Fibroblast of lung (primary cell): ENCODE data around the gene KCNK2. TPM values are rescaled to one million over a fixed set of nuclear protein-coding genes. Genes with fewer than 3 reads are reported as not detected.

ENCODE experiments used
- DNase-seq, 2 donors: peaks; one replicate each; pipeline versions ENCODE4 v3.0.0 to v3.0.0-alpha.2; 2010; ENCODE audit warnings: low read depth in 2 of 2
- H2AFZ ChIP-seq: 2 replicates; pipeline ENCODE4 v1.5.1; 2012; ENCODE audit warnings: low read length, control low read depth, inconsistent platforms
- H3K27ac ChIP-seq: 2 replicates; pipeline ENCODE4 v1.5.1; 2011; ENCODE audit warnings: low read length, control low read depth; ENCODE audit not compliant: insufficient read depth
- H3K27me3 ChIP-seq: 2 replicates; pipeline ENCODE4 v1.5.1; 2011; ENCODE audit warnings: mild to moderate bottlenecking, low read length; ENCODE audit not compliant: control insufficient read depth, insufficient read depth
- H3K36me3 ChIP-seq: 2 replicates; pipeline ENCODE4 v1.5.1; 2011; ENCODE audit warnings: low read length; ENCODE audit not compliant: control insufficient read depth, insufficient read depth
- H3K4me1 ChIP-seq: 2 replicates; pipeline ENCODE4 v1.5.1; 2011; ENCODE audit warnings: low read length; ENCODE audit not compliant: control insufficient read depth, insufficient read depth; ENCODE audit errors: extremely low read depth
- H3K4me2 ChIP-seq: 2 replicates; pipeline ENCODE4 v1.5.1; 2011; ENCODE audit warnings: low read length, control low read depth; ENCODE audit not compliant: insufficient read depth; ENCODE audit errors: extremely low read depth
- H3K4me3 ChIP-seq, 4 experiments: fragments of 200-600 bp in 1 of 4; sonication (generic) in 1 of 4; replicated peaks in 1 of 4; 2 replicates each; pipeline ENCODE4 v1.5.1; 2011 to 2016; ENCODE audit warnings: low read length in 4 of 4, low read depth in 3 of 4, mild to moderate bottlenecking in 3 of 4, control low read depth in 2 of 4, inconsistent platforms in 1 of 4, mixed read lengths in 1 of 4; ENCODE audit not compliant: insufficient read depth in 1 of 4; ENCODE audit errors: control extremely low read depth in 1 of 4
- H3K79me2 ChIP-seq: 2 replicates; pipeline ENCODE4 v1.5.1; 2012; ENCODE audit warnings: mild to moderate bottlenecking, low read length, inconsistent platforms; ENCODE audit not compliant: control insufficient read depth, insufficient read depth
- H3K9ac ChIP-seq: 2 replicates; pipeline ENCODE4 v1.5.1; 2011; ENCODE audit warnings: mild to moderate bottlenecking, low read length, control low read depth; ENCODE audit not compliant: insufficient read depth
- H3K9me3 ChIP-seq: 2 replicates; pipeline ENCODE4 v1.5.1; 2012; ENCODE audit warnings: low read depth, low read length; ENCODE audit not compliant: control insufficient read depth, insufficient read depth
- H4K20me1 ChIP-seq: 2 replicates; pipeline ENCODE4 v1.5.1; 2011; ENCODE audit warnings: low read length; ENCODE audit not compliant: control insufficient read depth, insufficient read depth; ENCODE audit errors: extremely low read depth
- CTCF ChIP-seq, 2 donors: IDR thresholded peaks in 1 of 2; conservative IDR thresholded peaks in 1 of 2; 1 replicate in 1 of 2; 2 replicates in 1 of 2; pipeline ENCODE4 v1.5.1; 2011 to 2012; ENCODE audit warnings: low read length in 2 of 2, control low read depth in 1 of 2, inconsistent platforms in 1 of 2, low read depth in 1 of 2, mild to moderate bottlenecking in 1 of 2
- EZH2 ChIP-seq: IDR thresholded peaks from 2 replicates; pipeline ENCODE4 v1.5.1; 2012; ENCODE audit warnings: low read length, control low read depth, mild to moderate bottlenecking; ENCODE audit errors: missing control alignments
- polyA plus RNA-seq, 2 donors: library from polyadenylated mRNA; depleted of rRNA in 1 of 2; stranded (reverse) in 1 of 2; unstranded in 1 of 2; fragments of >200 nt; gene quantifications; 2 replicates each; pipeline ENCODE4 v1.2.1, GENCODE V29; 2011 to 2012; ENCODE audit warnings: missing spikeins in 1 of 2
- total RNA-seq: library from RNA; depleted of rRNA; stranded (reverse); fragments of >200 nt; gene quantifications from 2 replicates; pipeline ENCODE4 v1.2.1, GENCODE V29; 2014

Gene KCNK2
- total and polyA plus RNA-seq, 2 donors (not counting 1 experiment from before 2014, with no cell fraction given): 6.4 to 25.6 TPM

GRCh38 chr1:215119056-215119455, 36.5 kb downstream of the KCNK2 start:
- TF ChIP-seq CTCF (conservative IDR thresholded peaks at IDR 0.05 in 1 of 2, IDR thresholded peaks at IDR 0.05 in 1 of 2; ENCODE audit: low read depth in 1 of 2, low read length in 2 of 2) (no peak), EZH2 (no peak)
- H3K9ac ChIP-seq: no peak overlapping the region
- H3K27me3 ChIP-seq: no peaks in the 10 kb centered on the region
- H3K27ac ChIP-seq: no peak overlapping the region
- no peaks in the 10 kb centered on the region for H3K9me3 ChIP-seq
- no peaks in the 10 kb centered on the region for H4K20me1 ChIP-seq
- H2AFZ ChIP-seq: no peak overlapping the region
- no peak overlapping the region for H3K4me2 ChIP-seq
- peaks cover 3% of the 10 kb centered on the region for H3K4me1 ChIP-seq
- DNase-seq: no peak
- H3K36me3 ChIP-seq: no peaks in the 10 kb centered on the region
- H3K4me3 ChIP-seq: no peak overlapping the region
- H3K79me2 ChIP-seq: no peaks in the 10 kb centered on the region

GRCh38 chr1:215119719-215120365, 37.3 kb downstream of the KCNK2 start:
- Histone ChIP-seq H3K79me2 (no peaks in the 10 kb centered on the region), H4K20me1 (no peaks in the 10 kb centered on the region), H3K4me1 (no peaks in the 10 kb centered on the region), H2AFZ (no peak overlapping the region), H3K27me3 (no peaks in the 10 kb centered on the region), H3K9me3 (no peaks in the 10 kb centered on the region), H3K4me2 (no peak overlapping the region), H3K9ac (no peak overlapping the region), H3K27ac (no peak overlapping the region), H3K4me3 (no peak overlapping the region), H3K36me3 (no peaks in the 10 kb centered on the region)
- peak in 1 of 2 donors; percentile 67 for DNase-seq
- TF ChIP-seq EZH2 (no peak), CTCF (conservative IDR thresholded peaks at IDR 0.05 in 1 of 2, IDR thresholded peaks at IDR 0.05 in 1 of 2; ENCODE audit: low read depth in 1 of 2, low read length in 2 of 2) (no peak)

- H2AFZ ChIP-seq: no peak overlapping the region
Observed at GRCh38 chr1:215128504-215128903, 46.0 kb downstream of the KCNK2 start.

More at GRCh38 chr1:215128504-215128903, 46.0 kb downstream of the KCNK2 start:
- H3K4me2 ChIP-seq: no peak overlapping the region
- H3K27ac ChIP-seq: no peak overlapping the region
- TF ChIP-seq CTCF (conservative IDR thresholded peaks at IDR 0.05 in 1 of 2, IDR thresholded peaks at IDR 0.05 in 1 of 2; ENCODE audit: low read depth in 1 of 2, low read length in 2 of 2) (no peak), EZH2 (no peak)
- no peak for DNase-seq
- H4K20me1 ChIP-seq: no peaks in the 10 kb centered on the region
- H3K4me3 ChIP-seq: no peak overlapping the region
- H3K4me1 ChIP-seq: no peaks in the 10 kb centered on the region
- H3K79me2 ChIP-seq: no peaks in the 10 kb centered on the region
- no peaks in the 10 kb centered on the region for H3K27me3 ChIP-seq
- no peak overlapping the region for H3K9ac ChIP-seq
- H3K9me3 ChIP-seq: no peaks in the 10 kb centered on the region
- no peaks in the 10 kb centered on the region for H3K36me3 ChIP-seq
